Stimulated activated CD8-positive, alpha-beta memory T cell treated with anti-CD3 and anti-CD28 coated beads, Interleukin-7, amount 100 ng/mL, for 4 hours (primary cell): ENCODE results near the gene NLN.

Experiments
- DNase-seq, 2 donors: peaks; one replicate each; pipeline ENCODE4 v3.0.0-alpha.2; 2020; ENCODE audit warnings: low read depth in 2 of 2

NLN gene

DNA sequence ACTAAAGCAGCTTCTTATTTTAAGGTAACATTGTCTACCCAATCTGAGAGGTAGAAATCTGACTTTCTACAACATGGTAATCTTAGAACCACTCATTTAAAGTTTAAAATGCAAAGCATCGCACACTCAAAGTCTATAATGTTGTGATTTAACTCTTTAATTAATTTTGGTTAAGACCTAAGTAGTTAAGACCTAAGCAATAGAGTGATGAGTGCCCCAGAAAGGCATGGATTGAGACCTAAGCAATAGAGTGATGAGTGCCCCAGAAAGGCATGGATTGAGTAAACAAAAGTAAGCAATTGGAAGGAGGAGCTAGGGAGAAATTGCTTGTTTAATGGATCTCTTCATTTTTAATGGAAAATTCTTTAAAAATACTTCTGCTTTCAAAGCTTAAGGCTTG lies 86.8 kb downstream of the NLN start:
- no peak for DNase-seq

DNA sequence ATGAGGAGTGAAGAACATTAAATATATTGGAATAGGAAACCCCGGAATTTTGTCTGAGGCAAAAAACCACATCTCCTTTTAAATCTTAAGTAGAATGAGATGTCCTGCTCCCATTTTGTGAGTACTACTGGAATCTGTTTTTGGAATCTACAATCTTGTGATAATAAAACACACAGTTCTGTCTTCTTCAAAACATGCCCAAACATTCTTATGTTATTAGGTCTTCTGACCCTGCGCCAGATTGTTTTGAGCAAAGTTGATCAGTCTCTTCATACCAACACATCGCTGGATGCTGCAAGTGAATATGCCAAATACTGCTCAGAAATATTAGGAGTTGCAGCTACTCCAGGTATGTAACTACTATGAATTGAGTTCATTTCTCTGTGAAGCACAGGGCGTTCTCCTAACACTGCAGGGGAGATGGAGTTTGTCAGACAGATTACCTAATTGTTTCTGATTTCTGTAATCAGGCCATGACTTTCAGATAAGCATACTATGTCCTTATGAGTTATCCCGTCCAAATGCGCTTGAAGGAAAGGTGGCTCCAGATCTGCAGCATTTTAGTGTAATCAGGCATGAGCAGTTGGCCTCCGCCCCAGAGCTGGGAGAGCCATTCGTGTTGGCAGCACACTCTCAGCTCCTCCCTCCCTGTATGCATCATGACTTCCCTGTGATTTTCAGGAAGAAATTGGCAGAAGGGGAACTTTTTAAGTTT lies 88.0 kb downstream of the NLN start:
- DNase-seq: no peak

GRCh38 chr5:65811004-65811403 lies 89.0 kb downstream of the NLN start:
- no peak for DNase-seq

DNA sequence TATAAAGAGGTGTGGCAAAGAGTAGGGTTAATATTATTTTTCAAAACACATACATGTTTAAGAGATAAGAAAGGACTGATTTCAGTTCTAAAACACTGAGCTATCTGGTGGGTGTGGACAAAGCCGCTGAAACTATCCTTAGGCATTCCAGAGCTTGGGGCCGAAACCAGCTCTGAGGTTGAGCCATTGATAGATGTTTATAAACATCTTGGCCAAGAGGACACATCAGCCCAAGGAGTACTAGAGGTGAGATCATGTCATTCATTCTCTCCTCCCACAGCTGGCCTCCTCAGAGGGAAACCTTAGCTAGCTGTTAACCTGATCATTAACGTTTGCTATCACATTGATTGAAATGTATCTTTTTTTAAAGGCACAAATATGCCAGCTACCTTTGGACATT lies 89.9 kb downstream of the NLN start:
- no peak for DNase-seq

DNA sequence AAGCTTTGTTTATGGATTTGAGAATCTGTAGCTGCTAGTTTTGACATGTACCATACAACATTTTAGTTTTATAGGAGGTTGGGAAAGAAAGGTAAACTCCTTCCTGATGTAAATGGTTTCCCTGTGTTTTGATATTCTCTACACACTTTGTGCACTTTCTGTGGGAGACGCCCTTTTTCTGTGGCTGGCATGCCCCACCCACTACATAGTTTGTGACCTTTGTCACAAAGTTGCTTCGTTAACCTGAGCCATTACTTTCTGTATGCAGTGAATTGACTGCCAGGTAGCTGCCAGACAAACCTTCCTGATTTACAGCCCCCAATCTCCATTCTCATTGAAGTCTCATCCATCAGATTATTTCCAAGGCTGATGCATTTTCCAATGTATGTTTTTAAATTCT lies 90.6 kb downstream of the NLN start:
- no peak for DNase-seq

GRCh38 chr5:65813174-65813573 lies 91.2 kb downstream of the NLN start:
- no peak for DNase-seq

GRCh38 chr5:65815161-65815560 lies 93.2 kb downstream of the NLN start:
- no peak for DNase-seq

GRCh38 chr5:65816729-65817128 lies 94.7 kb downstream of the NLN start:
- no peak for DNase-seq

GRCh38 chr5:65817931-65818330 lies 95.9 kb downstream of the NLN start:
- no peak for DNase-seq

DNA sequence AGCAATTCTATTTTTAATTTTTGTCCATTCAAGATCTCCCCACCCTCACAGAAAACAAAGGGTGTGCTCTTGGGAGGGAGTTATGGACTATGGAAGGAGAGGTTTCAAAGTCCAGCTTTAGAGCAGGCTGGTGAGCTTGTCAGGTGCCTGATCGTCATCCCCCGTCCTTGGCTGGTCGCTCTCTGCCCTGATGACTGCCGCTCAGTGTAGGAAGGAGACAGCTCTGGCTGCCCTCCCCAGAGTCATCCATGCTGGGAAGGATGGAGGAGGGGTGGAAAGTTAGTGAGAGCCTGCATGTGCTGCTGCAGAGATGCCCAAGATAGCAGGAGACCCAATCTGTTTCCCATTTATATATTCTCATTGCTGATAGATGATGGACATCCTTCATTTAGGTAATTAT lies 96.6 kb downstream of the NLN start:
- no peak for DNase-seq

GRCh38 chr5:65819215-65819904 lies 97.4 kb downstream of the NLN start:
- no peak for DNase-seq

DNA sequence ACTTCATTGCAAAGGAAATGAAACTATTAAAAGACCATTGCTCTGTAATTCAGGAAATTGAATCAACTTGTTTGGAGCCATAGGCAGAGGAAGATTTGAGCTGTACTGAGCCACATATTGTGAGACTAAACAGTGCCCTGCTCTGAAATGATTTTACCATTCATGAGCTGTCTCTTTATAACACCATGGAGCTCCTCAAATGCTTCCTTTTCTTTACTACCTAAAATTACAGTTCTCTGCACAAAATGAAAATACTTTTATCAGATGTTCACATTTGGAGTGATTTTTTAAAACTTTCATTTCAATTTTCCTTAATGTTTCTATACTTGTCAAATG lies 97.9 kb downstream of the NLN start:
- no peak for DNase-seq

GRCh38 chr5:65820373-65820772 lies 98.4 kb downstream of the NLN start:
- DNase-seq: no peak

GRCh38 chr5:65821966-65822365 lies 100.0 kb downstream of the NLN start:
- DNase-seq: no peak

GRCh38 chr5:65822710-65823109 lies 100.7 kb downstream of the NLN start:
- DNase-seq: no peak

- no peak for DNase-seq
Measured at GRCh38 chr5:65823204-65823603, 101.2 kb downstream of the NLN start.

DNA sequence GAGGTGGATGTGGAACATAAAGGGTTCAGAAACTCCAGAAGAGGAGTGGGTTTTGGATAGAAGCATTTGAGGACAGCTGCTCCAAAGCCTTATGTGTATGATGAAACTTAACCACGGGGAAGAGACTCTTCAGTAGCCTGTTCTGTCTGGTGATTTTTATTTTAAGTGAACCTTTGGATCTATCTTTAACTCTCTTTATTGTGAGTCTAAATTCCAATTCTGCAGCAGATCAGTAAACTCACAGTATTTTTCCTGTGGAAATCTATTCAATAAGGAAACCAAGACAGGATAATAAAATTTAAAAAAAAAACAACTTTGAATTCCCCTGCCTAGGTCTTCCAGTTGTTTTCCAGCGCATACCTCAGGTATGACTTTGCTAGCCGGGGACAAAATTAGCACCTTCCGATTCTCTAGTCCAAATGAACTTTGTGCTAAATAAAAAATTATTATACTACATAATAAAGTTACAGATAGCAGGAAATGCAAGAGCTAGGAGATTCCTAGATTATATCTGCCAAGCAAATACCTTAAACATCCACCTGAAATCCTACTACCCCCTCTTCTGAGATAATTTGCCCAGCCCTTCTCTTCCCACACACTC lies 101.9 kb downstream of the NLN start:
- no peak for DNase-seq

GRCh38 chr5:65825408-65826328 lies 103.7 kb downstream of the NLN start:
- DNase-seq: no peak

- DNase-seq: no peak
Measured at GRCh38 chr5:65828022-65828896, 106.3 kb downstream of the NLN start.

GRCh38 chr5:65830856-65831255 lies 108.9 kb downstream of the NLN start:
- no peak for DNase-seq

DNA sequence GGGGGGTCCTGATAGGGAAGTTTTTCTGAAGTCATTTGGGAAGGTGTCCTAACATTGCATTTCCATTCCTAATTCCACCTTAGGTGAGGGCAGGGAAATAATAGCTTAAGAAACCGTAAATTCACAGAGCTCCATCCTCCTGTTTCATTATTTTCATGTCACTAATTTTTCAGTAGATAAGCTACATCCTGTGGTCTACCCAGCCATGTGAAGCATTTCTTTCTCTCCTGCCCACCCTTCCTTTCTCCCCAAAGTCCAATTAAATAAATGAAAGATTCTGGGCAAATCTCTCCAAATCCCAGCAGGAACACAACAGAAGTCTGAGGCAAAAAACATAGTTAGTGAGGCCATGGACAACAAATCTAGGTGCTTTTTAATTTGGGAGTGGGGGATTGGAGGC lies 109.3 kb downstream of the NLN start:
- DNase-seq: no peak
